IPS-18a (cell line): ENCODE data around the gene PIANP.
A peak's percentile ranks its signal among the peaks of the same experiment; 100 is the strongest.

Experiments used
- H3K27ac ChIP-seq: one replicate; pipeline ENCODE4 v1.5.1; 2013; ENCODE audit warnings: low read length
- H3K27me3 ChIP-seq: one replicate; pipeline ENCODE4 v1.6.1; 2013; ENCODE audit warnings: mild to moderate bottlenecking, low read length; ENCODE audit not compliant: control insufficient read depth, insufficient read depth
- H3K36me3 ChIP-seq: one replicate; pipeline ENCODE4 v1.6.1; 2013; ENCODE audit warnings: low read depth, low read length; ENCODE audit not compliant: control insufficient read depth
- H3K4me1 ChIP-seq: one replicate; pipeline ENCODE4 v1.6.1; 2013; ENCODE audit warnings: low read depth, low read length; ENCODE audit not compliant: control insufficient read depth
- H3K4me3 ChIP-seq: one replicate; pipeline ENCODE4 v1.5.1; 2013; ENCODE audit warnings: low read length
- H3K9ac ChIP-seq: one replicate; pipeline ENCODE4 v1.6.1; 2013; ENCODE audit warnings: mild to moderate bottlenecking, low read length, moderate library complexity
- H3K9me3 ChIP-seq: one replicate; pipeline ENCODE4 v1.6.1; 2013; ENCODE audit warnings: low read depth, low read length; ENCODE audit not compliant: control insufficient read depth

The PIANP gene

GRCh38 chr12:6653987-6654386 is 46.6 kb downstream of the PIANP start:
- Histone ChIP-seq H3K27ac (no peak overlapping the region), H3K9ac (no peak overlapping the region), H3K4me1 (no peaks in the 10 kb centered on the region), H3K36me3 (peaks cover 34% of the 10 kb centered on the region), H3K9me3 (no peaks in the 10 kb centered on the region), H3K27me3 (no peaks in the 10 kb centered on the region), H3K4me3 (no peak overlapping the region)

GRCh38 chr12:6653342-6653741 is 47.3 kb downstream of the PIANP start:
- Histone ChIP-seq H3K27me3 (no peaks in the 10 kb centered on the region), H3K4me1 (no peaks in the 10 kb centered on the region), H3K36me3 (peaks cover 34% of the 10 kb centered on the region), H3K4me3 (no peak overlapping the region), H3K27ac (no peak overlapping the region), H3K9ac (no peak overlapping the region), H3K9me3 (no peaks in the 10 kb centered on the region)

GRCh38 chr12:6652391-6652790 is 48.2 kb downstream of the PIANP start:
- Histone ChIP-seq H3K9me3 (no peaks in the 10 kb centered on the region), H3K4me1 (no peaks in the 10 kb centered on the region), H3K4me3 (no peak overlapping the region), H3K36me3 (peaks cover 34% of the 10 kb centered on the region), H3K9ac (no peak overlapping the region), H3K27ac (no peak overlapping the region), H3K27me3 (no peaks in the 10 kb centered on the region)

GRCh38 chr12:6650832-6651231 is 49.8 kb downstream of the PIANP start:
- H3K9me3 ChIP-seq: no peaks in the 10 kb centered on the region
- no peak overlapping the region for H3K9ac ChIP-seq
- H3K4me1 ChIP-seq: peaks cover 3% of the 10 kb centered on the region
- H3K27ac ChIP-seq: no peak overlapping the region
- H3K27me3 ChIP-seq: peaks cover 8% of the 10 kb centered on the region
- H3K36me3 ChIP-seq: peaks cover 26% of the 10 kb centered on the region
- H3K4me3 ChIP-seq: no peak overlapping the region

- H3K27ac ChIP-seq: no peak within 1 kb of the TSS
- H3K36me3 ChIP-seq: peaks cover 15% of the 10 kb centered on the region
- H3K27me3 ChIP-seq: peaks cover 8% of the 10 kb centered on the region
- peaks cover 3% of the 10 kb centered on the region for H3K4me1 ChIP-seq
- peak within 1 kb of the TSS; percentile 72 for H3K4me3 ChIP-seq
- H3K9me3 ChIP-seq: no peaks in the 10 kb centered on the region
- H3K9ac ChIP-seq: peak within 1 kb of the TSS; percentile 41
These were observed 53.5 kb downstream of the PIANP start, which contains the start of gene ACRBP for GRCh38 chr12:6647083-6647604. Gene ACRBP (minus strand): TSS chr12:6647432. CDS start chr12:6647366, 66 bp downstream.

- Histone ChIP-seq H3K9me3 (no peaks in the 10 kb centered on the region), H3K9ac (peak overlapping the region; percentile 41), H3K27me3 (peaks cover 11% of the 10 kb centered on the region), H3K4me3 (peak overlapping the region; percentile 72), H3K4me1 (peaks cover 3% of the 10 kb centered on the region), H3K36me3 (peaks cover 14% of the 10 kb centered on the region), H3K27ac (no peak overlapping the region)
These were observed 54.1 kb downstream of the PIANP start for GRCh38 chr12:6646276-6647082.

- H3K27me3 ChIP-seq: peaks cover 14% of the 10 kb centered on the region
- no peaks in the 10 kb centered on the region for H3K36me3 ChIP-seq
- H3K4me1 ChIP-seq: peaks cover 3% of the 10 kb centered on the region
- no peak overlapping the region for H3K27ac ChIP-seq
- H3K4me3 ChIP-seq: no peak overlapping the region
- H3K9ac ChIP-seq: no peak overlapping the region
- H3K9me3 ChIP-seq: no peaks in the 10 kb centered on the region
These were observed 55.7 kb downstream of the PIANP start for GRCh38 chr12:6644903-6645302.

GRCh38 chr12:6644257-6644596 is 56.4 kb downstream of the PIANP start:
- H3K27ac ChIP-seq: no peak overlapping the region
- peaks cover 14% of the 10 kb centered on the region for H3K27me3 ChIP-seq
- no peaks in the 10 kb centered on the region for H3K9me3 ChIP-seq
- H3K9ac ChIP-seq: no peak overlapping the region
- H3K4me1 ChIP-seq: peaks cover 3% of the 10 kb centered on the region
- H3K36me3 ChIP-seq: no peaks in the 10 kb centered on the region
- no peak overlapping the region for H3K4me3 ChIP-seq
